H1 (cell line): ENCODE data around the gene NTRK1. TPM values are rescaled to one million over a fixed set of nuclear protein-coding genes. Genes with fewer than 3 reads are reported as not detected.

Source experiments
- CTCF ChIA-PET: fragments of 300-600 bp; sonication (Branson Sonifier 250); formaldehyde crosslinking; loops from one replicate; lab custom pipeline; 2021; ENCODE audit not compliant: partially characterized antibody; lab: Charles Lee
- POLR2A ChIA-PET: fragments of 300-600 bp; sonication (Branson Sonifier 250); formaldehyde crosslinking; loops from one replicate; lab custom pipeline; 2021; ENCODE audit warnings: inconsistent platforms; ENCODE audit not compliant: partially characterized antibody; lab: Charles Lee
- DNase-seq, 2 experiments: peaks; one replicate each; pipeline versions ENCODE4 v3.0.0 to v3.0.0-alpha.2; 2010 to 2022; ENCODE audit warnings: low spot score in 2 of 2, low read depth in 1 of 2, mixed read lengths in 1 of 2
- FAIRE-seq: peaks from 2 replicates; lab custom pipeline; 2011; peaks lifted over from hg19 to GRCh38; lab: Jason Lieb, UNC
- H2AFZ ChIP-seq: 2 replicates; pipeline ENCODE4 v1.8.1; 2012; ENCODE audit warnings: low read length, inconsistent platforms
- H2AK5ac ChIP-seq: 2 replicates; pipeline ENCODE4 v1.6.1; 2013; ENCODE audit warnings: low read depth, low read length
- H2BK120ac ChIP-seq: replicated peaks from 2 replicates; pipeline ENCODE3; 2013; ENCODE audit warnings: low read depth, low read length, inconsistent platforms
- H2BK12ac ChIP-seq: 2 replicates; pipeline ENCODE4 v1.6.1; 2013; ENCODE audit warnings: low read depth, low read length
- H2BK15ac ChIP-seq: 2 replicates; pipeline ENCODE4 v1.6.1; 2013; ENCODE audit warnings: low read length
- H2BK20ac ChIP-seq: 2 replicates; pipeline ENCODE4 v1.6.1; 2013; ENCODE audit warnings: low read length
- H2BK5ac ChIP-seq: 2 replicates; pipeline ENCODE4 v1.6.1; 2013; ENCODE audit warnings: low read depth, low read length
- H3K14ac ChIP-seq: 2 replicates; pipeline ENCODE4 v1.6.1; 2013; ENCODE audit warnings: inconsistent platforms; ENCODE audit not compliant: insufficient read length
- H3K18ac ChIP-seq: 2 replicates; pipeline ENCODE4 v1.6.1; 2013; ENCODE audit warnings: low read length; ENCODE audit errors: extremely low read depth
- H3K23ac ChIP-seq: 2 replicates; pipeline ENCODE4 v1.6.1; 2013; ENCODE audit warnings: inconsistent platforms; ENCODE audit not compliant: insufficient read length
- H3K23me2 ChIP-seq: 2 replicates; pipeline ENCODE4 v1.6.1; 2013; ENCODE audit warnings: low read depth, low read length
- H3K27ac ChIP-seq: 2 replicates; pipeline ENCODE4 v1.6.1; 2011; ENCODE audit warnings: low read depth, low read length, inconsistent platforms
- H3K27me3 ChIP-seq, 4 experiments: replicated peaks in 1 of 4; 1 replicate in 1 of 4; 2 replicates in 3 of 4; pipeline versions ENCODE4 v1.6.1 to v1.8.1; 2011 to 2013; ENCODE audit warnings: low read length in 3 of 4, mild to moderate bottlenecking in 3 of 4, inconsistent platforms in 2 of 4, mixed read lengths in 2 of 4, moderate library complexity in 1 of 4; ENCODE audit not compliant: control insufficient read depth in 3 of 4, insufficient read depth in 3 of 4; ENCODE audit errors: extremely low read depth in 1 of 4
- H3K36me3 ChIP-seq, 4 experiments: 2 replicates each; pipeline versions ENCODE4 v1.6.1 to v1.8.1; 2011 to 2013; ENCODE audit warnings: mild to moderate bottlenecking in 4 of 4, low read length in 3 of 4, moderate library complexity in 2 of 4, control low read depth in 1 of 4, inconsistent platforms in 1 of 4; ENCODE audit not compliant: insufficient read depth in 4 of 4, control insufficient read depth in 2 of 4
- H3K4ac ChIP-seq: replicated peaks from 2 replicates; pipeline ENCODE3; 2013; ENCODE audit warnings: low read length, low read depth, mixed read lengths, inconsistent platforms; ENCODE audit not compliant: insufficient read length
- H3K4me1 ChIP-seq, 4 experiments: replicated peaks in 1 of 4; 1 replicate in 1 of 4; 2 replicates in 3 of 4; pipeline versions ENCODE4 v1.6.1 to v1.8.1; 2011 to 2013; ENCODE audit warnings: low read length in 3 of 4, inconsistent platforms in 2 of 4, mixed read lengths in 1 of 4; ENCODE audit not compliant: insufficient read depth in 4 of 4, control insufficient read depth in 3 of 4
- H3K4me2 ChIP-seq, 2 experiments: 2 replicates each; pipeline versions ENCODE4 v1.6.1 to v1.8.1; 2011 to 2013; ENCODE audit warnings: low read depth in 2 of 2, low read length in 2 of 2, control low read depth in 1 of 2, inconsistent platforms in 1 of 2, mild to moderate bottlenecking in 1 of 2; ENCODE audit not compliant: insufficient read depth in 1 of 2
- H3K4me3 ChIP-seq, 4 experiments: fragments of 200-600, 300-600 bp in 1 of 4; sonication (generic), shearing (Covaris generic), sonication (Bioruptor Twin) in 1 of 4; 2 replicates each; pipeline versions ENCODE4 v1.5.1 to v1.8.1; 2011 to 2016; ENCODE audit warnings: low read length in 4 of 4, low read depth in 3 of 4, control low read depth in 2 of 4, inconsistent platforms in 2 of 4, mild to moderate bottlenecking in 2 of 4, mixed read lengths in 1 of 4, moderate library complexity in 1 of 4; ENCODE audit not compliant: insufficient read depth in 2 of 4; ENCODE audit errors: extremely low read depth in 1 of 4
- H3K56ac ChIP-seq: replicated peaks from 2 replicates; pipeline ENCODE3; 2013; ENCODE audit warnings: low read depth, mild to moderate bottlenecking, mixed read lengths, low read length, inconsistent platforms; ENCODE audit not compliant: insufficient read length
- H3K79me1 ChIP-seq: 2 replicates; pipeline ENCODE4 v1.6.1; 2013; ENCODE audit warnings: low read depth, low read length, control low read depth
- H3K79me2 ChIP-seq, 2 experiments: 2 replicates each; pipeline versions ENCODE4 v1.6.1 to v1.8.1; 2012 to 2013; ENCODE audit warnings: low read length in 2 of 2, mild to moderate bottlenecking in 2 of 2, inconsistent platforms in 1 of 2; ENCODE audit not compliant: insufficient read depth in 2 of 2, control insufficient read depth in 1 of 2
- H3K9ac ChIP-seq, 4 experiments: replicated peaks in 1 of 4; 1 replicate in 1 of 4; 2 replicates in 3 of 4; pipeline versions ENCODE4 v1.6.1 to v1.8.1; 2011 to 2013; ENCODE audit warnings: low read depth in 3 of 4, low read length in 3 of 4, control low read depth in 2 of 4, mild to moderate bottlenecking in 2 of 4, moderate library complexity in 2 of 4, inconsistent platforms in 1 of 4; ENCODE audit errors: extremely low read depth in 1 of 4
- H3K9me3 ChIP-seq, 2 experiments: 2 replicates each; pipeline versions ENCODE4 v1.6.1 to v1.8.1; 2012 to 2013; ENCODE audit warnings: mild to moderate bottlenecking in 2 of 2, moderate library complexity in 2 of 2, control low read depth in 1 of 2, inconsistent platforms in 1 of 2, low read depth in 1 of 2, low read length in 1 of 2, mixed read lengths in 1 of 2; ENCODE audit not compliant: insufficient read depth in 2 of 2
- H4K20me1 ChIP-seq, 2 experiments: replicated peaks in 1 of 2; 2 replicates each; pipeline versions ENCODE3 to v1.8.1; 2011 to 2013; ENCODE audit warnings: inconsistent platforms in 2 of 2, low read length in 2 of 2, mild to moderate bottlenecking in 1 of 2; ENCODE audit not compliant: insufficient read depth in 2 of 2, control insufficient read depth in 1 of 2
- H4K5ac ChIP-seq: 2 replicates; pipeline ENCODE4 v1.6.1; 2013; ENCODE audit warnings: low read length, low read depth, mixed read lengths, inconsistent platforms; ENCODE audit not compliant: insufficient read length
- H4K8ac ChIP-seq: 2 replicates; pipeline ENCODE4 v1.8.0; 2013; ENCODE audit warnings: mild to moderate bottlenecking, moderate library complexity, low read length, inconsistent platforms; ENCODE audit not compliant: insufficient read depth; ENCODE audit errors: extremely low read depth
- H4K91ac ChIP-seq: replicated peaks from 2 replicates; pipeline ENCODE3; 2013; ENCODE audit warnings: low read length, mixed read lengths, inconsistent platforms; ENCODE audit not compliant: insufficient read length
- CREB1 ChIP-seq: IDR thresholded peaks from 2 replicates; pipeline ENCODE4 v1.6.1; 2012; ENCODE audit warnings: inconsistent platforms
- CTBP2 ChIP-seq: IDR thresholded peaks from 2 replicates; pipeline ENCODE4 v1.7.0; 2011; ENCODE audit warnings: borderline replicate concordance, mild to moderate bottlenecking, moderate library complexity, mixed read lengths, low read length; ENCODE audit not compliant: insufficient read depth, insufficient read length
- FOSL1 ChIP-seq: IDR thresholded peaks from 2 replicates; pipeline ENCODE4 v1.6.1; 2011; ENCODE audit warnings: mild to moderate bottlenecking, low read depth, low read length, moderate library complexity; ENCODE audit not compliant: insufficient read depth
- KDM4A ChIP-seq: IDR thresholded peaks from one replicate; pipeline ENCODE4 v1.7.1; 2012; ENCODE audit warnings: low read depth, mild to moderate bottlenecking, moderate library complexity, low read length, inconsistent platforms; ENCODE audit not compliant: severe bottlenecking
- PHF8 ChIP-seq: fragments of 200-600 bp; sonication (generic); conservative IDR thresholded peaks from 2 replicates; pipeline ENCODE4 v1.7.1; 2012; ENCODE audit warnings: low read depth, mild to moderate bottlenecking, inconsistent platforms, low read length, moderate library complexity
- SIN3A ChIP-seq, 2 experiments: IDR thresholded peaks in 1 of 2; conservative IDR thresholded peaks in 1 of 2; 2 replicates each; pipeline ENCODE4 v1.6.1; 2011 to 2012; ENCODE audit warnings: low read length in 2 of 2, improper control_type of control experiment in 1 of 2, low read depth in 1 of 2, mild to moderate bottlenecking in 1 of 2
- SP1 ChIP-seq: IDR thresholded peaks from 2 replicates; pipeline ENCODE4 v1.6.1; 2011; ENCODE audit warnings: low read depth, low read length
- SRF ChIP-seq: IDR thresholded peaks from 2 replicates; pipeline ENCODE4 v1.6.1; 2011; ENCODE audit warnings: mild to moderate bottlenecking, low read depth, low read length, moderate library complexity
- SUZ12 ChIP-seq: fragments of 200-600 bp; sonication (generic); IDR thresholded peaks from 2 replicates; pipeline ENCODE4 v1.6.1; 2012; ENCODE audit warnings: mild to moderate bottlenecking, inconsistent platforms, low read length, moderate library complexity, mixed read lengths
- TBP ChIP-seq: IDR thresholded peaks from 2 replicates; pipeline ENCODE4 v1.6.1; 2011; ENCODE audit warnings: low read depth, low read length, improper control_type of control experiment
- WGBS, 2 experiments: shearing (Covaris generic) in 1 of 2; methylation state at CpG; one replicate each; pipeline versions ENCODE4 v1.1.6 to v1.1.7; 2013 to 2015; ENCODE audit warnings: low lambda C conversion rate in 2 of 2, mixed read lengths in 2 of 2, inconsistent platforms in 1 of 2, low coverage in 1 of 2, missing lambda C conversion rate in 1 of 2; ENCODE audit not compliant: insufficient replicate concordance in 2 of 2, insufficient coverage in 1 of 2, insufficient read length in 1 of 2; ENCODE audit errors: extremely low coverage in 1 of 2, missing lambda C conversion rate in 1 of 2; 5-methylcytosine and 5-hydroxymethylcytosine counted together
- polyA plus RNA-seq, 7 experiments: library from polyadenylated mRNA; depleted of rRNA in 3 of 7; stranded (reverse) in 5 of 7; unstranded in 2 of 7; fragments of >200 nt in 5 of 7; fragments of 200-250 nt in 2 of 7; gene quantifications; 1 replicate in 5 of 7; 2 replicates in 1 of 7; 4 replicates in 1 of 7; pipeline versions ENCODE4 v1.2.1 to v1.2.3, GENCODE V29; 2011 to 2013; ENCODE audit warnings: missing spikeins in 2 of 7, mixed read lengths in 2 of 7
- total RNA-seq: library from RNA; stranded (reverse); fragmentation: NEBNext Ultra II Directional; extraction: Animal tissue kit (Norgen Biotek cat#: 25700); gene quantifications from 2 replicates; pipeline ENCODE4 v1.2.1, GENCODE V29; 2021
- TF ChIP-seq, protein P1 (sequence below): IDR thresholded peaks from 2 replicates; pipeline ENCODE4 v1.6.1; 2011; ENCODE audit warnings: low read length, improper control_type of control experiment

The NTRK1 gene
- total and polyA plus RNA-seq, 2 of the 8 experiments (the other 6 are each of a cell fraction or from before 2014, with no cell fraction given), result 0.12 to 0.24 TPM

DNA sequence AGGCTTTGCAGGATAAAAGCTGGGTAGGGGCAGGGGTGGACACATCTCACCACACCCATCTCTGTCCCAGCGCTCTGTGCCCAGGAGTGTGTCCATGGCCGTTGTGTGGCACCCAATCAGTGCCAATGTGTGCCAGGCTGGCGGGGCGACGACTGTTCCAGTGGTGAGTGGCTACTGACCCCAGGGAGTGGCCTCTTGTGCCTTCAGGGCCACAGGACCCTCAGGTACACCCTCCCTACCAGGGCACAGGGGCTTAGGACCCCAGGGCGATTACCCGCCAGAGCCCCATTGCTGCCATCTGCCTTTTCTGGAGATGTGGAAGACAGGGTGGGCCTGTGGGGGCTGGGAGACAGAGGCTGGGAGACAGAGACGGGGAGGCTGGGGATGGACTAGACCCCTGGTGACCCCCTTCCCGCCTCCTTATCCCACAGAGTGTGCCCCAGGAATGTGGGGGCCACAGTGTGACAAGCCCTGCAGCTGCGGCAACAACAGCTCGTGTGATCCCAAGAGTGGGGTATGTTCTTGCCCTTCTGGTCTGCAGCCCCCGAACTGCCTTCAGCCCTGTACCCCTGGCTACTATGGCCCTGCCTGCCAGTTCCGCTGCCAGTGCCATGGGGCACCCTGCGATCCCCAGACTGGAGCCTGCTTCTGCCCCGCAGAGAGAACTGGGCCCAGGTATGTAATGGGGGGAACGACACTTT is 45.7 kb downstream of the NTRK1 start:
- H3K4me3 ChIP-seq, result no peak overlapping the region
- no peak overlapping the region for H3K23ac ChIP-seq
- TF ChIP-seq, protein P1, sequence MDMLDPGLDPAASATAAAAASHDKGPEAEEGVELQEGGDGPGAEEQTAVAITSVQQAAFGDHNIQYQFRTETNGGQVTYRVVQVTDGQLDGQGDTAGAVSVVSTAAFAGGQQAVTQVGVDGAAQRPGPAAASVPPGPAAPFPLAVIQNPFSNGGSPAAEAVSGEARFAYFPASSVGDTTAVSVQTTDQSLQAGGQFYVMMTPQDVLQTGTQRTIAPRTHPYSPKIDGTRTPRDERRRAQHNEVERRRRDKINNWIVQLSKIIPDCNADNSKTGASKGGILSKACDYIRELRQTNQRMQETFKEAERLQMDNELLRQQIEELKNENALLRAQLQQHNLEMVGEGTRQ, result no peak
- no peak for TF ChIP-seq CTBP2
- TF ChIP-seq SRF, result no peak
- TF ChIP-seq KDM4A, result no peak
- no peak for TF ChIP-seq SUZ12
- no peak for TF ChIP-seq CREB1
- TF ChIP-seq PHF8, result no peak
- no peak for TF ChIP-seq FOSL1
- no peak for TF ChIP-seq SIN3A (conservative IDR thresholded peaks at IDR 0.05 in 1 of 2, IDR thresholded peaks at IDR 0.05 in 1 of 2; ENCODE audit: low read depth in 1 of 2, low read length in 2 of 2)
- no peak for TF ChIP-seq TBP
- no peak for TF ChIP-seq SP1

More for the DNA sequence above, 45.7 kb downstream of the NTRK1 start:
- no peak overlapping the region for H3K56ac ChIP-seq
- peaks cover 3% of the 10 kb centered on the region; the same call in 1 of the 2 replicates for H3K23me2 ChIP-seq
- H3K27ac ChIP-seq, result no peak overlapping the region
- H3K9me3 ChIP-seq, result peaks cover 0 to 4% of the 10 kb centered on the region in 2 experiments; a peak in 1 of 4 replicates
- H4K8ac ChIP-seq, result no peak overlapping the region
- 88% methylated on average over 14 of the region's 16 CpGs; no CpG with 5 or more reads in 1 of the 2 experiments for WGBS, 2 experiments
- no peak overlapping the region for H4K5ac ChIP-seq
- no peak overlapping the region for H2AFZ ChIP-seq
- H2BK12ac ChIP-seq, result no peak overlapping the region
- H2BK120ac ChIP-seq, result no peak overlapping the region
- no peak overlapping the region for H3K18ac ChIP-seq
- H3K9ac ChIP-seq, result no peak overlapping the region
- no peak overlapping the region for H2BK20ac ChIP-seq
- H4K20me1 ChIP-seq, result peaks cover 0 to 4% of the 10 kb centered on the region in 2 experiments
- H2BK5ac ChIP-seq, result no peak overlapping the region
- FAIRE-seq (no peak), DNase-seq (no peak)
- POLR2A ChIA-PET, result no interaction called here
- no peak overlapping the region for H2BK15ac ChIP-seq
- no peak overlapping the region for H3K4me2 ChIP-seq
- CTCF ChIA-PET, result interaction anchor here (0.7 kb wide), 1 partner anchor 11 kb away, joined by 3 read pairs; no protein-coding TSS in a partner anchor
- peaks cover 2 to 4% (median 3%) of the 10 kb centered on the region in 4 experiments; a peak in 6 of 7 replicates for H3K4me1 ChIP-seq
- no peaks in the 10 kb centered on the region for H3K36me3 ChIP-seq
- H3K4ac ChIP-seq, result no peak overlapping the region
- H4K91ac ChIP-seq, result no peak overlapping the region
- no peak overlapping the region for H2AK5ac ChIP-seq
- peaks cover 0 to 3% (median under 1%) of the 10 kb centered on the region in 4 experiments; a peak in 3 of 7 replicates for H3K27me3 ChIP-seq
- no peaks in the 10 kb centered on the region for H3K79me2 ChIP-seq
- H3K79me1 ChIP-seq, result no peaks in the 10 kb centered on the region
- no peak overlapping the region for H3K14ac ChIP-seq
